ENCODE measurements around the gene KRTAP2-3. TPM values are rescaled to one million over a fixed set of nuclear protein-coding genes. Genes with fewer than 3 reads are reported as not detected.

The KRTAP2-3 gene
- total and polyA plus RNA-seq, 10 of the 15 experiments (the other 5 are each of a cell fraction or from before 2014, with no cell fraction given), result not detected

- no peak overlapping the region for H3K9ac ChIP-seq (ENCODE audit: control insufficient read depth, insufficient read depth, low read length)
- no peak for TF ChIP-seq ZNF217 (IDR thresholded peaks at IDR 0.05)
- TF ChIP-seq BCL11A (IDR thresholded peaks at IDR 0.05; ENCODE audit: low read depth, low read length), result no peak
- TF ChIP-seq SIX5 (IDR thresholded peaks at IDR 0.05; ENCODE audit: low read depth, low read length, severe bottlenecking), result no peak
- TF ChIP-seq HDAC6 (IDR thresholded peaks at IDR 0.05; ENCODE audit: unreplicated experiment), result no peak
- TF ChIP-seq CBX5 (IDR thresholded peaks at IDR 0.05; ENCODE audit: low read depth), result no peak
- no peak for TF ChIP-seq CUX1 (IDR thresholded peaks at IDR 0.05; ENCODE audit: insufficient replicate concordance, low read depth, low read length)
- TF ChIP-seq BCLAF1 (IDR thresholded peaks at IDR 0.05), result no peak
- no peak for TF ChIP-seq NRF1 (conservative IDR thresholded peaks at IDR 0.05; ENCODE audit: low read depth, low read length)
- H3K27ac ChIP-seq (ENCODE audit: control insufficient read depth, insufficient read depth), result no peak overlapping the region
- in situ Hi-C loops (cut with MboI), result no loop called here
- no peak overlapping the region for H2AFZ ChIP-seq (ENCODE audit: control insufficient read depth, low read depth, low read length)
- H3K4me2 ChIP-seq (ENCODE audit: control insufficient read depth, insufficient read depth), result no peak overlapping the region
- no peaks in the 10 kb centered on the region for H3K4me1 ChIP-seq (ENCODE audit: control insufficient read depth, insufficient read depth, low read length)
- H3K36me3 ChIP-seq (ENCODE audit: control insufficient read depth in 2 of 2, insufficient read depth in 2 of 2, low read length in 1 of 2), result no peaks in the 10 kb centered on the region
- DNase-seq (ENCODE audit: low read depth, low spot score) (no peak), FAIRE-seq (no peak), ATAC-seq (no peak)
- SMC1A ChIA-PET (ENCODE audit: uncharacterized antibody, unreplicated experiment), result no interaction called here
- intact Hi-C loops (cut with micrococcal nuclease; ENCODE audit: unreplicated experiment), result no loop called here
- WGBS (ENCODE audit: insufficient coverage, insufficient replicate concordance, low lambda C conversion rate, missing lambda C conversion rate), result 4% methylated on average over 1 of the region's 1 CpG
- POLR2A ChIA-PET, result no interaction called here
- peaks cover 0 to 3% of the 10 kb centered on the region in 2 experiments; a peak in 2 of 4 replicates for H3K27me3 ChIP-seq (replicated peaks in 1 of 2; ENCODE audit: control insufficient read depth in 2 of 2, insufficient read depth in 2 of 2, low read length in 1 of 2)
- RAD21 ChIA-PET (ENCODE audit: unreplicated experiment), result no interaction called here
- no peaks in the 10 kb centered on the region for H3K9me3 ChIP-seq (replicated peaks; ENCODE audit: control insufficient read depth, insufficient read depth, low read length)
- no peak overlapping the region for H3K4me3 ChIP-seq
- BruUV-seq (replicated peaks), result no TSS peak
- no peaks in the 10 kb centered on the region for H3K79me2 ChIP-seq (ENCODE audit: control insufficient read depth, insufficient read depth, low read length)
- no peaks in the 10 kb centered on the region for H4K20me1 ChIP-seq (ENCODE audit: control insufficient read depth, insufficient read depth)
- CTCF ChIA-PET, result interaction anchor here (0.6 kb wide), 1 partner anchor 635 kb away, joined by 3 read pairs; no protein-coding TSS in a partner anchor
These were observed 46.3 kb downstream of the KRTAP2-3 start for GRCh38 chr17:41013606-41014005.

All from GM12878 (cell line).